ENCODE data around the gene RALGPS1. TPM values are rescaled to one million over a fixed set of nuclear protein-coding genes. Genes with fewer than 3 reads are reported as not detected.

RALGPS1 gene
- total and polyA plus RNA-seq, 2 donors (not counting 1 experiment from before 2014, with no cell fraction given), result 2.0 to 5.9 TPM

GRCh38 chr9:127263664-127264063, 349.1 kb downstream of the RALGPS1 start:
- Histone ChIP-seq H3K9me3 (ENCODE audit: control insufficient read depth, insufficient read depth, low read depth, low read length) (no peaks in the 10 kb centered on the region), H3K27me3 (ENCODE audit: control insufficient read depth, insufficient read depth, low read length) (no peaks in the 10 kb centered on the region), H2AFZ (ENCODE audit: low read length) (no peak overlapping the region), H3K36me3 (ENCODE audit: control insufficient read depth, insufficient read depth, low read length) (no peaks in the 10 kb centered on the region), H4K20me1 (ENCODE audit: control insufficient read depth, extremely low read depth, insufficient read depth, low read length) (no peaks in the 10 kb centered on the region), H3K4me3 (replicated peaks in 1 of 4; ENCODE audit: control extremely low read depth in 1 of 4, insufficient read depth in 1 of 4, low read depth in 3 of 4, low read length in 4 of 4) (no peak overlapping the region), H3K27ac (ENCODE audit: insufficient read depth, low read length) (no peak overlapping the region), H3K4me1 (ENCODE audit: control insufficient read depth, extremely low read depth, insufficient read depth, low read length) (no peaks in the 10 kb centered on the region), H3K79me2 (ENCODE audit: control insufficient read depth, insufficient read depth, low read length) (no peaks in the 10 kb centered on the region), H3K4me2 (ENCODE audit: extremely low read depth, insufficient read depth, low read length) (no peak overlapping the region), H3K9ac (ENCODE audit: insufficient read depth, low read length) (no peak overlapping the region)
- TF ChIP-seq CTCF (conservative IDR thresholded peaks at IDR 0.05 in 1 of 2, IDR thresholded peaks at IDR 0.05 in 1 of 2; ENCODE audit: low read depth in 1 of 2, low read length in 2 of 2), result no peak
- no peak for TF ChIP-seq EZH2 (IDR thresholded peaks at IDR 0.05; ENCODE audit: low read length, missing control alignments)
- peak in 1 of 2 donors; percentile 38 for DNase-seq (ENCODE audit: low read depth in 2 of 2)

- Histone ChIP-seq H3K9me3 (ENCODE audit: control insufficient read depth, insufficient read depth, low read depth, low read length) (no peaks in the 10 kb centered on the region), H3K79me2 (ENCODE audit: control insufficient read depth, insufficient read depth, low read length) (no peaks in the 10 kb centered on the region), H3K27me3 (ENCODE audit: control insufficient read depth, insufficient read depth, low read length) (no peaks in the 10 kb centered on the region), H3K4me2 (ENCODE audit: extremely low read depth, insufficient read depth, low read length) (no peak within 1 kb of the TSS), H3K9ac (ENCODE audit: insufficient read depth, low read length) (no peak within 1 kb of the TSS), H3K4me1 (ENCODE audit: control insufficient read depth, extremely low read depth, insufficient read depth, low read length) (no peaks in the 10 kb centered on the region), H2AFZ (ENCODE audit: low read length) (no peak within 1 kb of the TSS), H3K36me3 (ENCODE audit: control insufficient read depth, insufficient read depth, low read length) (no peaks in the 10 kb centered on the region), H3K4me3 (replicated peaks in 1 of 4; ENCODE audit: control extremely low read depth in 1 of 4, insufficient read depth in 1 of 4, low read depth in 3 of 4, low read length in 4 of 4) (no peak within 1 kb of the TSS), H3K27ac (ENCODE audit: insufficient read depth, low read length) (no peak within 1 kb of the TSS), H4K20me1 (ENCODE audit: control insufficient read depth, extremely low read depth, insufficient read depth, low read length) (no peaks in the 10 kb centered on the region)
- no peak for TF ChIP-seq CTCF (conservative IDR thresholded peaks at IDR 0.05 in 1 of 2, IDR thresholded peaks at IDR 0.05 in 1 of 2; ENCODE audit: low read depth in 1 of 2, low read length in 2 of 2)
- TF ChIP-seq EZH2 (IDR thresholded peaks at IDR 0.05; ENCODE audit: low read length, missing control alignments), result no peak
- DNase-seq (ENCODE audit: low read depth in 2 of 2), result no peak
Observed at GRCh38 chr9:127264462-127265219, 350.1 kb downstream of the RALGPS1 start, which contains the start of gene GARNL3. Gene GARNL3, plus strand, starts transcription at chr9:127264774. Its CDS starts 104 bp downstream, at chr9:127264878.

GRCh38 chr9:127267793-127268525, 353.4 kb downstream of the RALGPS1 start:
- no peak for TF ChIP-seq CTCF (conservative IDR thresholded peaks at IDR 0.05 in 1 of 2, IDR thresholded peaks at IDR 0.05 in 1 of 2; ENCODE audit: low read depth in 1 of 2, low read length in 2 of 2)
- TF ChIP-seq EZH2 (IDR thresholded peaks at IDR 0.05; ENCODE audit: low read length, missing control alignments), result no peak
- no peaks in the 10 kb centered on the region for H3K9me3 ChIP-seq (ENCODE audit: control insufficient read depth, insufficient read depth, low read depth, low read length)
- H3K36me3 ChIP-seq (ENCODE audit: control insufficient read depth, insufficient read depth, low read length), result no peaks in the 10 kb centered on the region
- no peaks in the 10 kb centered on the region for H3K27me3 ChIP-seq (ENCODE audit: control insufficient read depth, insufficient read depth, low read length)
- no peak overlapping the region for H3K4me2 ChIP-seq (ENCODE audit: extremely low read depth, insufficient read depth, low read length)
- no peak overlapping the region for H3K27ac ChIP-seq (ENCODE audit: insufficient read depth, low read length)
- DNase-seq (ENCODE audit: low read depth in 2 of 2), result no peak
- H3K79me2 ChIP-seq (ENCODE audit: control insufficient read depth, insufficient read depth, low read length), result no peaks in the 10 kb centered on the region
- no peak overlapping the region for H2AFZ ChIP-seq (ENCODE audit: low read length)
- H3K4me3 ChIP-seq (replicated peaks in 1 of 4; ENCODE audit: control extremely low read depth in 1 of 4, insufficient read depth in 1 of 4, low read depth in 3 of 4, low read length in 4 of 4), result no peak overlapping the region
- H4K20me1 ChIP-seq (ENCODE audit: control insufficient read depth, extremely low read depth, insufficient read depth, low read length), result no peaks in the 10 kb centered on the region
- H3K4me1 ChIP-seq (ENCODE audit: control insufficient read depth, extremely low read depth, insufficient read depth, low read length), result no peaks in the 10 kb centered on the region
- no peak overlapping the region for H3K9ac ChIP-seq (ENCODE audit: insufficient read depth, low read length)

Measured in fibroblast of lung (primary cell).